HEK293 (cell line): Measurements from ENCODE around the gene NUCKS1.

Source experiments
- MYNN ChIP-seq: fragments of 450-650 bp; formaldehyde crosslinking; IDR thresholded peaks from 2 replicates; pipeline ENCODE4 v1.5.1; 2016; ENCODE audit warnings: missing biosample characterization, missing genetic modification characterization, borderline replicate concordance
- YY2 ChIP-seq: fragments of 450-650 bp; formaldehyde crosslinking; IDR thresholded peaks from 2 replicates; pipeline ENCODE4 v1.5.1; 2016; ENCODE audit warnings: missing biosample characterization, missing genetic modification characterization
- ZFP3 ChIP-seq: fragments of 450-650 bp; formaldehyde crosslinking; IDR thresholded peaks from 2 replicates; pipeline ENCODE4 v1.5.1; 2016; ENCODE audit warnings: low read depth, missing biosample characterization, missing genetic modification characterization
- ZNF274 ChIP-seq, 2 experiments: fragments of 200-500 bp in 1 of 2; fragments of 450-650 bp in 1 of 2; sonication (Bioruptor generic) in 1 of 2; formaldehyde crosslinking in 1 of 2; IDR thresholded peaks; 2 replicates each; pipeline versions ENCODE4 v1.5.1 to v1.6.1; 2014 to 2016; ENCODE audit warnings: borderline replicate concordance in 1 of 2, inconsistent platforms in 1 of 2, low read length in 1 of 2, missing biosample characterization in 1 of 2, missing genetic modification characterization in 1 of 2
- ZNF302 ChIP-seq: fragments of 450-650 bp; formaldehyde crosslinking; IDR thresholded peaks from 2 replicates; pipeline ENCODE4 v1.5.1; 2016; ENCODE audit warnings: missing biosample characterization, missing genetic modification characterization, low read depth
- ZNF354C ChIP-seq: fragments of 450-650 bp; formaldehyde crosslinking; IDR thresholded peaks from 2 replicates; pipeline ENCODE4 v1.5.1; 2016; ENCODE audit warnings: missing biosample characterization, missing genetic modification characterization, low read depth, borderline replicate concordance
- ZNF626 ChIP-seq: fragments of 450-650 bp; sonication (Bioruptor Pico); formaldehyde crosslinking; IDR thresholded peaks from 2 replicates; pipeline ENCODE4 v1.5.1; 2018; ENCODE audit warnings: missing biosample characterization, missing genetic modification characterization, inconsistent platforms
- ZNF670 ChIP-seq: fragments of 450-650 bp; formaldehyde crosslinking; IDR thresholded peaks from 2 replicates; pipeline ENCODE4 v1.5.1; 2016; ENCODE audit warnings: missing biosample characterization, missing genetic modification characterization, low read depth
- TF ChIP-seq, protein P1 (sequence below): fragments of 450-650 bp; formaldehyde crosslinking; IDR thresholded peaks from 2 replicates; pipeline ENCODE4 v1.5.1; 2016; ENCODE audit warnings: missing biosample characterization, missing genetic modification characterization, low read depth
- TF ChIP-seq, protein P2 (sequence below): fragments of 450-650 bp; formaldehyde crosslinking; IDR thresholded peaks from 2 replicates; pipeline ENCODE4 v1.5.1; 2016; ENCODE audit warnings: missing biosample characterization, missing genetic modification characterization
- TF ChIP-seq, protein P3 (sequence below): fragments of 450-650 bp; formaldehyde crosslinking; IDR thresholded peaks from 2 replicates; pipeline ENCODE4 v1.5.1; 2016; ENCODE audit warnings: missing biosample characterization, missing genetic modification characterization
- TF ChIP-seq, protein P4 (sequence below): fragments of 450-650 bp; formaldehyde crosslinking; IDR thresholded peaks from 2 replicates; pipeline ENCODE4 v1.5.1; 2017; ENCODE audit warnings: missing biosample characterization, mild to moderate bottlenecking, missing genetic modification characterization, moderate library complexity
- TF ChIP-seq, protein P5 (sequence below): fragments of 450-650 bp; formaldehyde crosslinking; optimal IDR thresholded peaks from 2 replicates; pipeline ENCODE3; 2016; ENCODE audit warnings: missing biosample characterization, mild to moderate bottlenecking, missing genetic modification characterization

DNA sequence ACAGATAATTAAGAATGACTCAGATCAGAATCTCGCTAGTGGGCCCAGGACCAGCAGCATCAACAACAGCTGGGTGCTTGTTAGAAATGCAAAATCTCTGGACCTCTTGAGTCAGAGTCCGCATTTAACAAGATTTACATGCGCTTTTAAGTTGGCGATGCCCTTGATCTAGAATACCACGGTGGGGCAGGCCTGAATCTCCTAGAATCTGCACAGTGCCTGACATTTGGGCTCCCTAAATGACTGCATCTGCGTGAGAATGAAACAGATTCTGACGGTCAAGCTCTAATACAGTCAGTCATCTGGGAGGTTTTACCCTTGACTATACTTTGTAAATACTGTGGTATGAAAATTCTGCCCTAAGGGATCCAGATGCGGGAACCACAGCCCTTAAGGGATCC lies 42.5 kb upstream of the NUCKS1 start:
- TF ChIP-seq, protein P1, sequence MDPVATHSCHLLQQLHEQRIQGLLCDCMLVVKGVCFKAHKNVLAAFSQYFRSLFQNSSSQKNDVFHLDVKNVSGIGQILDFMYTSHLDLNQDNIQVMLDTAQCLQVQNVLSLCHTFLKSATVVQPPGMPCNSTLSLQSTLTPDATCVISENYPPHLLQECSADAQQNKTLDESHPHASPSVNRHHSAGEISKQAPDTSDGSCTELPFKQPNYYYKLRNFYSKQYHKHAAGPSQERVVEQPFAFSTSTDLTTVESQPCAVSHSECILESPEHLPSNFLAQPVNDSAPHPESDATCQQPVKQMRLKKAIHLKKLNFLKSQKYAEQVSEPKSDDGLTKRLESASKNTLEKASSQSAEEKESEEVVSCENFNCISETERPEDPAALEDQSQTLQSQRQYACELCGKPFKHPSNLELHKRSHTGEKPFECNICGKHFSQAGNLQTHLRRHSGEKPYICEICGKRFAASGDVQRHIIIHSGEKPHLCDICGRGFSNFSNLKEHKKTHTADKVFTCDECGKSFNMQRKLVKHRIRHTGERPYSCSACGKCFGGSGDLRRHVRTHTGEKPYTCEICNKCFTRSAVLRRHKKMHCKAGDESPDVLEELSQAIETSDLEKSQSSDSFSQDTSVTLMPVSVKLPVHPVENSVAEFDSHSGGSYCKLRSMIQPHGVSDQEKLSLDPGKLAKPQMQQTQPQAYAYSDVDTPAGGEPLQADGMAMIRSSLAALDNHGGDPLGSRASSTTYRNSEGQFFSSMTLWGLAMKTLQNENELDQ (tag by site-specific recombination), result no peak
- no peak for TF ChIP-seq ZNF354C
- no peak for TF ChIP-seq ZNF626 (tag by site-specific recombination)
- TF ChIP-seq, protein P2, sequence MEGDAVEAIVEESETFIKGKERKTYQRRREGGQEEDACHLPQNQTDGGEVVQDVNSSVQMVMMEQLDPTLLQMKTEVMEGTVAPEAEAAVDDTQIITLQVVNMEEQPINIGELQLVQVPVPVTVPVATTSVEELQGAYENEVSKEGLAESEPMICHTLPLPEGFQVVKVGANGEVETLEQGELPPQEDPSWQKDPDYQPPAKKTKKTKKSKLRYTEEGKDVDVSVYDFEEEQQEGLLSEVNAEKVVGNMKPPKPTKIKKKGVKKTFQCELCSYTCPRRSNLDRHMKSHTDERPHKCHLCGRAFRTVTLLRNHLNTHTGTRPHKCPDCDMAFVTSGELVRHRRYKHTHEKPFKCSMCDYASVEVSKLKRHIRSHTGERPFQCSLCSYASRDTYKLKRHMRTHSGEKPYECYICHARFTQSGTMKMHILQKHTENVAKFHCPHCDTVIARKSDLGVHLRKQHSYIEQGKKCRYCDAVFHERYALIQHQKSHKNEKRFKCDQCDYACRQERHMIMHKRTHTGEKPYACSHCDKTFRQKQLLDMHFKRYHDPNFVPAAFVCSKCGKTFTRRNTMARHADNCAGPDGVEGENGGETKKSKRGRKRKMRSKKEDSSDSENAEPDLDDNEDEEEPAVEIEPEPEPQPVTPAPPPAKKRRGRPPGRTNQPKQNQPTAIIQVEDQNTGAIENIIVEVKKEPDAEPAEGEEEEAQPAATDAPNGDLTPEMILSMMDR (tag by site-specific recombination), result no peak
- TF ChIP-seq MYNN (tag by site-specific recombination), result no peak
- TF ChIP-seq YY2 (tag by site-specific recombination), result no peak
- TF ChIP-seq, protein P3, sequence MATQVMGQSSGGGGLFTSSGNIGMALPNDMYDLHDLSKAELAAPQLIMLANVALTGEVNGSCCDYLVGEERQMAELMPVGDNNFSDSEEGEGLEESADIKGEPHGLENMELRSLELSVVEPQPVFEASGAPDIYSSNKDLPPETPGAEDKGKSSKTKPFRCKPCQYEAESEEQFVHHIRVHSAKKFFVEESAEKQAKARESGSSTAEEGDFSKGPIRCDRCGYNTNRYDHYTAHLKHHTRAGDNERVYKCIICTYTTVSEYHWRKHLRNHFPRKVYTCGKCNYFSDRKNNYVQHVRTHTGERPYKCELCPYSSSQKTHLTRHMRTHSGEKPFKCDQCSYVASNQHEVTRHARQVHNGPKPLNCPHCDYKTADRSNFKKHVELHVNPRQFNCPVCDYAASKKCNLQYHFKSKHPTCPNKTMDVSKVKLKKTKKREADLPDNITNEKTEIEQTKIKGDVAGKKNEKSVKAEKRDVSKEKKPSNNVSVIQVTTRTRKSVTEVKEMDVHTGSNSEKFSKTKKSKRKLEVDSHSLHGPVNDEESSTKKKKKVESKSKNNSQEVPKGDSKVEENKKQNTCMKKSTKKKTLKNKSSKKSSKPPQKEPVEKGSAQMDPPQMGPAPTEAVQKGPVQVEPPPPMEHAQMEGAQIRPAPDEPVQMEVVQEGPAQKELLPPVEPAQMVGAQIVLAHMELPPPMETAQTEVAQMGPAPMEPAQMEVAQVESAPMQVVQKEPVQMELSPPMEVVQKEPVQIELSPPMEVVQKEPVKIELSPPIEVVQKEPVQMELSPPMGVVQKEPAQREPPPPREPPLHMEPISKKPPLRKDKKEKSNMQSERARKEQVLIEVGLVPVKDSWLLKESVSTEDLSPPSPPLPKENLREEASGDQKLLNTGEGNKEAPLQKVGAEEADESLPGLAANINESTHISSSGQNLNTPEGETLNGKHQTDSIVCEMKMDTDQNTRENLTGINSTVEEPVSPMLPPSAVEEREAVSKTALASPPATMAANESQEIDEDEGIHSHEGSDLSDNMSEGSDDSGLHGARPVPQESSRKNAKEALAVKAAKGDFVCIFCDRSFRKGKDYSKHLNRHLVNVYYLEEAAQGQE (tag by site-specific recombination), result no peak
- TF ChIP-seq ZNF302 (tag by site-specific recombination), result no peak
- no peak for TF ChIP-seq ZFP3
- no peak for TF ChIP-seq ZNF670 (tag by site-specific recombination)
- TF ChIP-seq, protein P4, sequence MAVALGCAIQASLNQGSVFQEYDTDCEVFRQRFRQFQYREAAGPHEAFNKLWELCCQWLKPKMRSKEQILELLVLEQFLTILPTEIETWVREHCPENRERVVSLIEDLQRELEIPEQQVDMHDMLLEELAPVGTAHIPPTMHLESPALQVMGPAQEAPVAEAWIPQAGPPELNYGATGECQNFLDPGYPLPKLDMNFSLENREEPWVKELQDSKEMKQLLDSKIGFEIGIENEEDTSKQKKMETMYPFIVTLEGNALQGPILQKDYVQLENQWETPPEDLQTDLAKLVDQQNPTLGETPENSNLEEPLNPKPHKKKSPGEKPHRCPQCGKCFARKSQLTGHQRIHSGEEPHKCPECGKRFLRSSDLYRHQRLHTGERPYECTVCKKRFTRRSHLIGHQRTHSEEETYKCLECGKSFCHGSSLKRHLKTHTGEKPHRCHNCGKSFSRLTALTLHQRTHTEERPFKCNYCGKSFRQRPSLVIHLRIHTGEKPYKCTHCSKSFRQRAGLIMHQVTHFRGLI (tag by site-specific recombination), result no peak
- no peak for TF ChIP-seq ZNF274 (IDR thresholded peaks at IDR 0.05; ENCODE audit: low read length)
- TF ChIP-seq ZNF274 (tag by site-specific recombination; IDR thresholded peaks at IDR 0.05; ENCODE audit: borderline replicate concordance), result no peak
- TF ChIP-seq, protein P5, sequence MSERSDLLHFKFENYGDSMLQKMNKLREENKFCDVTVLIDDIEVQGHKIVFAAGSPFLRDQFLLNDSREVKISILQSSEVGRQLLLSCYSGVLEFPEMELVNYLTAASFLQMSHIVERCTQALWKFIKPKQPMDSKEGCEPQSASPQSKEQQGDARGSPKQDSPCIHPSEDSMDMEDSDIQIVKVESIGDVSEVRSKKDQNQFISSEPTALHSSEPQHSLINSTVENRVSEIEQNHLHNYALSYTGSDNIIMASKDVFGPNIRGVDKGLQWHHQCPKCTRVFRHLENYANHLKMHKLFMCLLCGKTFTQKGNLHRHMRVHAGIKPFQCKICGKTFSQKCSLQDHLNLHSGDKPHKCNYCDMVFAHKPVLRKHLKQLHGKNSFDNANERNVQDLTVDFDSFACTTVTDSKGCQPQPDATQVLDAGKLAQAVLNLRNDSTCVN (tag by site-specific recombination), result no peak
